ENCODE data around the gene IL12A.

IL12A gene

GRCh38 chr3:159995091-159995490 lies 6.5 kb downstream of the IL12A start:
- no peak overlapping the region for H3K4me3 ChIP-seq (ENCODE audit: low read depth, low read length)
- no peaks in the 10 kb centered on the region for H3K9me3 ChIP-seq
- no peak for DNase-seq
- H3K4me1 ChIP-seq = no peaks in the 10 kb centered on the region
- H3K36me3 ChIP-seq = no peaks in the 10 kb centered on the region
- H3K27me3 ChIP-seq = no peaks in the 10 kb centered on the region
- TF ChIP-seq CTCF (IDR thresholded peaks at IDR 0.05; ENCODE audit: low read depth, low read length) = no peak

GRCh38 chr3:159996018-159996417 lies 7.4 kb downstream of the IL12A start:
- H3K36me3 ChIP-seq = no peaks in the 10 kb centered on the region
- no peaks in the 10 kb centered on the region for H3K4me1 ChIP-seq
- DNase-seq = no peak
- TF ChIP-seq CTCF (IDR thresholded peaks at IDR 0.05; ENCODE audit: low read depth, low read length) = no peak
- no peak overlapping the region for H3K4me3 ChIP-seq (ENCODE audit: low read depth, low read length)
- H3K9me3 ChIP-seq = no peaks in the 10 kb centered on the region
- no peaks in the 10 kb centered on the region for H3K27me3 ChIP-seq

- H3K4me1 ChIP-seq = no peaks in the 10 kb centered on the region
- no peaks in the 10 kb centered on the region for H3K9me3 ChIP-seq
- no peak overlapping the region for H3K4me3 ChIP-seq (ENCODE audit: low read depth, low read length)
- H3K27me3 ChIP-seq = no peaks in the 10 kb centered on the region
- no peaks in the 10 kb centered on the region for H3K36me3 ChIP-seq
- DNase-seq = no peak
- no peak for TF ChIP-seq CTCF (IDR thresholded peaks at IDR 0.05; ENCODE audit: low read depth, low read length)
Observed at GRCh38 chr3:159996959-159997358, 8.3 kb downstream of the IL12A start.

GRCh38 chr3:160001148-160001760 lies 12.6 kb downstream of the IL12A start:
- no peak for TF ChIP-seq CTCF (IDR thresholded peaks at IDR 0.05; ENCODE audit: low read depth, low read length)
- no peaks in the 10 kb centered on the region for H3K36me3 ChIP-seq
- H3K9me3 ChIP-seq = no peaks in the 10 kb centered on the region
- no peak for DNase-seq
- H3K4me1 ChIP-seq = peaks cover 10% of the 10 kb centered on the region
- no peak overlapping the region for H3K4me3 ChIP-seq (ENCODE audit: low read depth, low read length)
- no peaks in the 10 kb centered on the region for H3K27me3 ChIP-seq

- Histone ChIP-seq H3K9me3 (no peaks in the 10 kb centered on the region), H3K27me3 (no peaks in the 10 kb centered on the region), H3K4me1 (peaks cover 10% of the 10 kb centered on the region), H3K36me3 (no peaks in the 10 kb centered on the region), H3K4me3 (ENCODE audit: low read depth, low read length) (no peak overlapping the region)
- no peak for TF ChIP-seq CTCF (IDR thresholded peaks at IDR 0.05; ENCODE audit: low read depth, low read length)
- no peak for DNase-seq
Observed at GRCh38 chr3:160001850-160002623, 13.4 kb downstream of the IL12A start.

GRCh38 chr3:160003520-160004128 lies 15.0 kb downstream of the IL12A start:
- no peaks in the 10 kb centered on the region for H3K9me3 ChIP-seq
- no peaks in the 10 kb centered on the region for H3K27me3 ChIP-seq
- H3K4me3 ChIP-seq (ENCODE audit: low read depth, low read length) = no peak overlapping the region
- peaks cover 10% of the 10 kb centered on the region for H3K4me1 ChIP-seq
- TF ChIP-seq CTCF (IDR thresholded peaks at IDR 0.05; ENCODE audit: low read depth, low read length) = peak; percentile 80
- H3K36me3 ChIP-seq = no peaks in the 10 kb centered on the region
- peak; percentile 80 for DNase-seq
